CD4-positive, alpha-beta T cell (primary cell): ENCODE results near the gene XYLT1. TPM values are rescaled to one million over a fixed set of nuclear protein-coding genes. Genes with fewer than 3 reads are reported as not detected.
A peak's percentile ranks its signal among the peaks of the same experiment; 100 is the strongest.

Experiments used
- ATAC-seq: fragments of 200-7000 bp; cut with Tn5 transposase; one replicate; pipeline ENCODE4 v1.10.0; 2022; ENCODE audit warnings: mild to moderate bottlenecking; ENCODE audit not compliant: poor library complexity
- CTCF ChIA-PET: fragments of 350-600 bp; sonication (Branson Sonifier 250); formaldehyde crosslinking; loops from one replicate; lab custom pipeline; 2021; ENCODE audit warnings: antibody characterized with exemption, inconsistent platforms; lab: Charles Lee
- POLR2A ChIA-PET: fragments of 350-600 bp; sonication (Branson Sonifier 250); formaldehyde crosslinking; loops from one replicate; lab custom pipeline; 2021; ENCODE audit warnings: antibody characterized with exemption, inconsistent platforms; lab: Charles Lee
- DNase-seq, 14 experiments: peaks; one replicate each; pipeline ENCODE4 v3.0.0-alpha.2; 2013 to 2020; ENCODE audit warnings: mixed read lengths in 2 of 14
- H3K27ac ChIP-seq, 2 donors: one replicate each; pipeline versions ENCODE4 v1.5.1 to v1.7.0; 2013; ENCODE audit warnings: low read length in 2 of 2, low read depth in 1 of 2, mild to moderate bottlenecking in 1 of 2
- H3K27me3 ChIP-seq, 2 experiments: 1 replicate in 1 of 2; 2 replicates in 1 of 2; pipeline versions ENCODE4 v1.6.1 to v1.7.0; 2013; ENCODE audit warnings: low read length in 2 of 2, control low read depth in 1 of 2, mild to moderate bottlenecking in 1 of 2, moderate library complexity in 1 of 2; ENCODE audit not compliant: insufficient read depth in 2 of 2, control insufficient read depth in 1 of 2
- H3K36me3 ChIP-seq: one replicate; pipeline ENCODE4 v1.6.1; 2013; ENCODE audit warnings: low read length, control low read depth; ENCODE audit not compliant: insufficient read depth
- H3K4me1 ChIP-seq: one replicate; pipeline ENCODE4 v1.6.1; 2013; ENCODE audit warnings: low read length, control low read depth; ENCODE audit not compliant: insufficient read depth
- H3K4me3 ChIP-seq: one replicate; pipeline ENCODE4 v1.5.1; 2013; ENCODE audit warnings: mild to moderate bottlenecking, low read length, moderate library complexity
- H3K9me3 ChIP-seq, 2 experiments: 1 replicate in 1 of 2; 2 replicates in 1 of 2; pipeline versions ENCODE4 v1.6.1 to v1.7.0; 2013; ENCODE audit warnings: low read length in 2 of 2, mild to moderate bottlenecking in 2 of 2, control low read depth in 1 of 2, moderate library complexity in 1 of 2; ENCODE audit not compliant: control insufficient read depth in 1 of 2, insufficient read depth in 1 of 2
- H3K27ac Mint-ChIP-seq: one replicate; pipeline ENCODE4 v1.8.0; 2020; ENCODE audit warnings: mixed read lengths
- H3K27me3 Mint-ChIP-seq: one replicate; pipeline ENCODE4 v1.8.0; 2021; ENCODE audit warnings: mixed read lengths
- H3K36me3 Mint-ChIP-seq: one replicate; pipeline ENCODE4 v1.8.0; 2021; ENCODE audit warnings: low read depth, mixed read lengths
- H3K4me1 Mint-ChIP-seq: one replicate; pipeline ENCODE4 v1.8.0; 2021; ENCODE audit warnings: low read depth, mixed read lengths
- H3K4me3 Mint-ChIP-seq: one replicate; pipeline ENCODE4 v1.8.0; 2020; ENCODE audit warnings: mild to moderate bottlenecking, mixed read lengths
- H3K9me3 Mint-ChIP-seq: one replicate; pipeline ENCODE4 v1.8.0; 2020; ENCODE audit warnings: mixed read lengths
- CTCF ChIP-seq: fragments of 200-600 bp; IDR thresholded peaks from one replicate; pipeline ENCODE4 v1.8.0; 2022; ENCODE audit warnings: antibody characterized with exemption, mild to moderate bottlenecking
- intact Hi-C, 2 experiments: fragments of 100-400 bp; cut with DNase I in 1 of 2; cut with micrococcal nuclease in 1 of 2; formaldehyde crosslinking; loops; one replicate each; pipeline versions ENCODE4 v1.15.1 to v1.9.0; 2023 to 2025; cut with DNase I, micrococcal nuclease
- total RNA-seq, 174 experiments: library from RNA in 2 of 174; stranded (reverse) in 2 of 174; gene quantifications; one replicate each; pipeline ENCODE4 v1.2.3 and lab custom pipeline; 2021 to 2026

XYLT1 gene
- total RNA-seq, 2 experiments from 2014 or later, result 26.0 to 27.1 TPM

GRCh38 chr16:17416461-17417311 lies 54.1 kb downstream of the XYLT1 start:
- Mint-ChIP-seq H3K4me1 (peaks cover 53% of the 10 kb centered on the region), H3K9me3 (no peaks in the 10 kb centered on the region), H3K4me3 (peak overlapping the region; percentile 87), H3K27ac (peak overlapping the region; percentile 84), H3K27me3 (no peaks in the 10 kb centered on the region), H3K36me3 (no peaks in the 10 kb centered on the region)
- intact Hi-C loops, result loop anchor here in 1 of 2 experiments (1.0 to 5.0 kb wide), 4 partner anchors 32 to 279 kb away; no protein-coding TSS in a partner anchor
- no peaks in the 10 kb centered on the region for H3K36me3 ChIP-seq
- peak overlapping the region; percentile 46 for H3K4me3 ChIP-seq
- H3K4me1 ChIP-seq, result peaks cover 48% of the 10 kb centered on the region
- CTCF ChIA-PET, result interaction anchor here (0.8 to 1.9 kb wide), 4 partner anchors 10 to 16 kb away, joined by 3 to 5 read pairs (median 3); no protein-coding TSS in a partner anchor
- TF ChIP-seq CTCF, result peak; percentile 46
- POLR2A ChIA-PET, result interaction anchor here (0.7 to 2.6 kb wide), 8 partner anchors 16 to 59 kb away, joined by 3 to 22 read pairs (median 4); no protein-coding TSS in a partner anchor
- peak; percentile 24 to 80 (median 37) for DNase-seq
- no peaks in the 10 kb centered on the region for H3K27me3 ChIP-seq
- peak; percentile 92 for ATAC-seq
- no peaks in the 10 kb centered on the region for H3K9me3 ChIP-seq
- peak overlapping the region; percentile 47 to 60 for H3K27ac ChIP-seq

GRCh38 chr16:17414916-17415315 lies 55.8 kb downstream of the XYLT1 start:
- H3K36me3 Mint-ChIP-seq, result peaks cover 4% of the 10 kb centered on the region
- ChIA-PET POLR2A (interaction anchor here (0.7 kb wide), 1 partner anchor 18 kb away, joined by 3 read pairs; no protein-coding TSS in a partner anchor), CTCF (interaction anchor here (1.5 kb wide), 1 partner anchor 9 kb away, joined by 3 read pairs; no protein-coding TSS in a partner anchor)
- H3K4me3 ChIP-seq, result no peak overlapping the region
- H3K27me3 ChIP-seq, result no peaks in the 10 kb centered on the region
- intact Hi-C loops, result loop anchor here in 1 of 2 experiments (5.0 kb wide), 2 partner anchors 68 to 278 kb away; no protein-coding TSS in a partner anchor
- no peaks in the 10 kb centered on the region for H3K9me3 Mint-ChIP-seq
- no peak overlapping the region for H3K27ac ChIP-seq
- ATAC-seq (no peak), DNase-seq (no peak)
- peak overlapping the region; percentile 84 for H3K27ac Mint-ChIP-seq
- peak overlapping the region; percentile 38 for H3K4me3 Mint-ChIP-seq
- no peaks in the 10 kb centered on the region for H3K27me3 Mint-ChIP-seq
- TF ChIP-seq CTCF, result no peak
- no peaks in the 10 kb centered on the region for H3K9me3 ChIP-seq
- H3K4me1 Mint-ChIP-seq, result peaks cover 58% of the 10 kb centered on the region
- peaks cover 48% of the 10 kb centered on the region for H3K4me1 ChIP-seq
- no peaks in the 10 kb centered on the region for H3K36me3 ChIP-seq

- Mint-ChIP-seq H3K9me3 (no peaks in the 10 kb centered on the region), H3K4me1 (peaks cover 59% of the 10 kb centered on the region), H3K27ac (peak overlapping the region; percentile 84), H3K4me3 (peak overlapping the region; percentile 66), H3K27me3 (no peaks in the 10 kb centered on the region), H3K36me3 (peaks cover 4% of the 10 kb centered on the region)
- intact Hi-C loops, result no loop called here
- H3K4me3 ChIP-seq, result no peak overlapping the region
- no peaks in the 10 kb centered on the region for H3K36me3 ChIP-seq
- peaks cover 48% of the 10 kb centered on the region for H3K4me1 ChIP-seq
- no peak for TF ChIP-seq CTCF
- no peak for ATAC-seq
- H3K27ac ChIP-seq, result no peak overlapping the region
- H3K9me3 ChIP-seq, result no peaks in the 10 kb centered on the region
- ChIA-PET POLR2A (no interaction called here), CTCF (no interaction called here)
- H3K27me3 ChIP-seq, result no peaks in the 10 kb centered on the region
- DNase-seq, result peak in 4 of 14 experiments; percentile 9 to 41 (median 34)
Measured at GRCh38 chr16:17414421-17414820, 56.3 kb downstream of the XYLT1 start.
